GM06990 (cell line): ENCODE measurements around the gene CEACAM7.

Experiments
- DNase-seq: peaks from one replicate; pipeline ENCODE4 v3.0.0-alpha.2; 2011; ENCODE audit not compliant: insufficient read length; ENCODE audit errors: extremely low read depth
- H3K27me3 ChIP-seq: replicated peaks from 2 replicates; pipeline ENCODE4 v1.6.0; 2011; ENCODE audit warnings: low read length; ENCODE audit not compliant: control insufficient read depth, insufficient read depth
- H3K36me3 ChIP-seq: 2 replicates; pipeline ENCODE4 v1.5.1; 2011; ENCODE audit warnings: low read length; ENCODE audit not compliant: control insufficient read depth, insufficient read depth
- H3K4me3 ChIP-seq: replicated peaks from 2 replicates; pipeline ENCODE4 v1.5.1; 2011; ENCODE audit warnings: low read depth, mild to moderate bottlenecking, control low read depth, low read length
- TF ChIP-seq, protein P1 (sequence below): IDR thresholded peaks from 2 replicates; pipeline ENCODE4 v1.5.1; 2011; ENCODE audit warnings: low read length, control low read depth, mild to moderate bottlenecking, inconsistent platforms; ENCODE audit not compliant: insufficient read depth, poor library complexity, severe bottlenecking

The CEACAM7 gene

DNA sequence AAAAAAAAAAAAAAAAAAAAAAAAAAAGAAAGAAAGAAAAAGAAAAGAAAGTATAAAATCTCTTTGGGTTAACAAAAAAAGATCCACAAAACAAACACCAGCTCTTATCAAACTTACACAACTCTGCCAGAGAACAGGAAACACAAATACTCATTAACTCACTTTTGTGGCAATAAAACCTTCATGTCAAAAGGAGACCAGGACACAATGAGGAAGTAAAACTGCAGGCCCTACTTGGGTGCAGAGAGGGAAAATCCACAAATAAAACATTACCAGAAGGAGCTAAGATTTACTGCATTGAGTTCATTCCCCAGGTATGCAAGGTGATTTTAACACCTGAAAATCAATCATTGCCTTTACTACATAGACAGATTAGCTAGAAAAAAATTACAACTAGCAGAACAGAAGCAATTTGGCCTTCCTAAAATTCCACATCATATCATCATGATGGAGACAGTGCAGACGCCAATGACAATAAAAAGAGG lies 10.7 kb upstream of the CEACAM7 start:
- Histone ChIP-seq H3K36me3 (no peaks in the 10 kb centered on the region), H3K4me3 (no peak overlapping the region), H3K27me3 (peaks cover 3% of the 10 kb centered on the region; the same call in 1 of the 2 replicates)
- DNase-seq: no peak
- TF ChIP-seq, protein P1, sequence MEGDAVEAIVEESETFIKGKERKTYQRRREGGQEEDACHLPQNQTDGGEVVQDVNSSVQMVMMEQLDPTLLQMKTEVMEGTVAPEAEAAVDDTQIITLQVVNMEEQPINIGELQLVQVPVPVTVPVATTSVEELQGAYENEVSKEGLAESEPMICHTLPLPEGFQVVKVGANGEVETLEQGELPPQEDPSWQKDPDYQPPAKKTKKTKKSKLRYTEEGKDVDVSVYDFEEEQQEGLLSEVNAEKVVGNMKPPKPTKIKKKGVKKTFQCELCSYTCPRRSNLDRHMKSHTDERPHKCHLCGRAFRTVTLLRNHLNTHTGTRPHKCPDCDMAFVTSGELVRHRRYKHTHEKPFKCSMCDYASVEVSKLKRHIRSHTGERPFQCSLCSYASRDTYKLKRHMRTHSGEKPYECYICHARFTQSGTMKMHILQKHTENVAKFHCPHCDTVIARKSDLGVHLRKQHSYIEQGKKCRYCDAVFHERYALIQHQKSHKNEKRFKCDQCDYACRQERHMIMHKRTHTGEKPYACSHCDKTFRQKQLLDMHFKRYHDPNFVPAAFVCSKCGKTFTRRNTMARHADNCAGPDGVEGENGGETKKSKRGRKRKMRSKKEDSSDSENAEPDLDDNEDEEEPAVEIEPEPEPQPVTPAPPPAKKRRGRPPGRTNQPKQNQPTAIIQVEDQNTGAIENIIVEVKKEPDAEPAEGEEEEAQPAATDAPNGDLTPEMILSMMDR: no peak

DNA sequence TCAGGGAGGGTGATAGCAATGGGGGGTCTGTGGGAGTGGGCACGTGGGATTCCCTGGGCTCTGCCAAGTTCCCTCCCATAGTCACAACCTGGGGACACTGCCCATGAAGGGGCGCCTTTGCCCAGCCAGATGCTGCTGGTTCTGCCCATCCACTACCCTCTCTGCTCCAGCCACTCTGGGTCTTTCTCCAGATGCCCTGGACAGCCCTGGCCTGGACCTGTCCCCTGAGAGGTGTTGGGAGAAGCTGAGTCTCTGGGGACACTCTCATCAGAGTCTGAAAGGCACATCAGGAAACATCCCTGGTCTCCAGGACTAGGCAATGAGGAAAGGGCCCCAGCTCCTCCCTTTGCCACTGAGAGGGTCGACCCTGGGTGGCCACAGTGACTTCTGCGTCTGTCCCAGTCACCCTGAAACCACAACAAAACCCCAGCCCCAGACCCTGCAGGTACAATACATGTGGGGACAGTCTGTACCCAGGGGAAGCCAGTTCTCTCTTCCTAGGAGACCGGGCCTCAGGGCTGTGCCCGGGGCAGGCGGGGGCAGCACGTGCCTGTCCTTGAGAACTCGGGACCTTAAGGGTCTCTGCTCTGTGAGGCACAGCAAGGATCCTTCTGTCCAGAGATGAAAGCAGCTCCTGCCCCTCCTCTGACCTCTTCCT lies 9.3 kb upstream of the CEACAM7 start:
- Histone ChIP-seq H3K36me3 (no peaks in the 10 kb centered on the region), H3K27me3 (peaks cover 3% of the 10 kb centered on the region; the same call in 1 of the 2 replicates), H3K4me3 (no peak overlapping the region)
- TF ChIP-seq, protein P1: no peak
- no peak for DNase-seq

DNA sequence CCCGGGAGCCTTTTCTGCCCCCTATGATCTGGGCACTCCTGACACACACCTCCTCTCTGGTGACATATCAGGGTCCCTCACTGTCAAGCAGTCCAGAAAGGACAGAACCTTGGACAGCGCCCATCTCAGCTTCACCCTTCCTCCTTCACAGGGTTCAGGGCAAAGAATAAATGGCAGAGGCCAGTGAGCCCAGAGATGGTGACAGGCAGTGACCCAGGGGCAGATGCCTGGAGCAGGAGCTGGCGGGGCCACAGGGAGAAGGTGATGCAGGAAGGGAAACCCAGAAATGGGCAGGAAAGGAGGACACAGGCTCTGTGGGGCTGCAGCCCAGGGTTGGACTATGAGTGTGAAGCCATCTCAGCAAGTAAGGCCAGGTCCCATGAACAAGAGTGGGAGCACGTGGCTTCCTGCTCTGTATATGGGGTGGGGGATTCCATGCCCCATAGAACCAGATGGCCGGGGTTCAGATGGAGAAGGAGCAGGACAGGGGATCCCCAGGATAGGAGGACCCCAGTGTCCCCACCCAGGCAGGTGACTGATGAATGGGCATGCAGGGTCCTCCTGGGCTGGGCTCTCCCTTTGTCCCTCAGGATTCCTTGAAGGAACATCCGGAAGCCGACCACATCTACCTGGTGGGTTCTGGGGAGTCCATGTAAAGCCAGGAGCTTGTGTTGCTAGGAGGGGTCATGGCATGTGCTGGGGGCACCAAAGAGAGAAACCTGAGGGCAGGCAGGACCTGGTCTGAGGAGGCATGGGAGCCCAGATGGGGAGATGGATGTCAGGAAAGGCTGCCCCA lies 8.5 kb upstream of the CEACAM7 start:
- TF ChIP-seq, protein P1: no peak
- no peak for DNase-seq
- peaks cover 3% of the 10 kb centered on the region; the same call in 1 of the 2 replicates for H3K27me3 ChIP-seq
- no peak overlapping the region for H3K4me3 ChIP-seq
- H3K36me3 ChIP-seq: no peaks in the 10 kb centered on the region

DNA sequence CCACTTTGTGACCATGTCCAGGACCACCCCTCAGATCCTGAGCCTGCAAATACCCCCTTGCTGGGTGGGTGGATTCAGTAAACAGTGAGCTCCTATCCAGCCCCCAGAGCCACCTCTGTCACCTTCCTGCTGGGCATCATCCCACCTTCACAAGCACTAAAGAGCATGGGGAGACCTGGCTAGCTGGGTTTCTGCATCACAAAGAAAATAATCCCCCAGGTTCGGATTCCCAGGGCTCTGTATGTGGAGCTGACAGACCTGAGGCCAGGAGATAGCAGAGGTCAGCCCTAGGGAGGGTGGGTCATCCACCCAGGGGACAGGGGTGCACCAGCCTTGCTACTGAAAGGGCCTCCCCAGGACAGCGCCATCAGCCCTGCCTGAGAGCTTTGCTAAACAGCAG lies 7.7 kb upstream of the CEACAM7 start:
- Histone ChIP-seq H3K4me3 (no peak overlapping the region), H3K27me3 (peaks cover 3% of the 10 kb centered on the region; the same call in 1 of the 2 replicates), H3K36me3 (no peaks in the 10 kb centered on the region)
- TF ChIP-seq, protein P1: no peak
- DNase-seq: no peak

DNA sequence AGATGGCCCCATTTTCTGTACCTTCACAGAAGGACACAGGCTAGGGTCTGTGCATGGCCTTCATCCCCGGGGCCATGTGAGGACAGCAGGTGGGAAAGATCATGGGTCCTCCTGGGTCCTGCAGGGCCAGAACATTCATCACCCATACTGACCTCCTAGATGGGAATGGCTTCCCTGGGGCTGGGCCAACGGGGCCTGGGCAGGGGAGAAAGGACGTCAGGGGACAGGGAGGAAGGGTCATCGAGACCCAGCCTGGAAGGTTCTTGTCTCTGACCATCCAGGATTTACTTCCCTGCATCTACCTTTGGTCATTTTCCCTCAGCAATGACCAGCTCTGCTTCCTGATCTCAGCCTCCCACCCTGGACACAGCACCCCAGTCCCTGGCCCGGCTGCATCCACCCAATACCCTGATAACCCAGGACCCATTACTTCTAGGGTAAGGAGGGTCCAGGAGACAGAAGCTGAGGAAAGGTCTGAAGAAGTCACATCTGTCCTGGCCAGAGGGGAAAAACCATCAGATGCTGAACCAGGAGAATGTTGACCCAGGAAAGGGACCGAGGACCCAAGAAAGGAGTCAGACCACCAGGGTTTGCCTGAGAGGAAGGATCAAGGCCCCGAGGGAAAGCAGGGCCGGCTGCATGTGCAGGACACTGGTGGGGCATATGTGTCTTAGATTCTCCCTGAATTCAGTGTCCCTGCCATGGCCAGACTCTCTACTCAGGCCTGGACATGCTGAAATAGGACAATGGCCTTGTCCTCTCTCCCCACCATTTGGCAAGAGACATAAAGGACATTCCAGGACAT lies 7.0 kb upstream of the CEACAM7 start:
- no peak overlapping the region for H3K4me3 ChIP-seq

More for the DNA sequence above, 7.0 kb upstream of the CEACAM7 start:
- DNase-seq: no peak
- Histone ChIP-seq H3K36me3 (no peaks in the 10 kb centered on the region), H3K27me3 (peaks cover 3% of the 10 kb centered on the region; the same call in 1 of the 2 replicates)
- TF ChIP-seq, protein P1: no peak
